ENCODE results near the gene ERBIN. TPM values are rescaled to one million over a fixed set of nuclear protein-coding genes. Genes with fewer than 3 reads are reported as not detected.
A peak's percentile ranks its signal among the peaks of the same experiment; 100 is the strongest.
"Not testable (repeated sequence)": the region's sequence is repeated elsewhere in the genome, so short reads cannot be mapped to it uniquely, and the experiment has no call there.

The ERBIN gene
- 100 to 1,000 TPM in 4 of 5 experiments, 10 to 100 TPM in 1; 55.0 to 125 (median 113) TPM for total RNA-seq
- polyA plus RNA-seq: 10 to 100 TPM; 45.1 to 60.5 TPM
- total RNA-seq: 348 reads per million, percentile 97 among the genes with 10 or more reads in this experiment

- Histone ChIP-seq H3K4me3 (ENCODE audit: low read length) (peak within 1 kb of the TSS; percentile 81), H3K4me1 (ENCODE audit: control insufficient read depth in 2 of 2, insufficient read depth in 2 of 2, low read length in 2 of 2) (peaks cover 19 to 21% of the 10 kb centered on the region in 2 donors), H3K27me3 (ENCODE audit: control insufficient read depth in 2 of 2, insufficient read depth in 2 of 2, low read length in 2 of 2) (no peaks in the 10 kb centered on the region), H3K36me3 (ENCODE audit: control insufficient read depth in 2 of 3, insufficient read depth in 3 of 3, low read length in 3 of 3) (peaks cover 0 to 8% (median 0%) of the 10 kb centered on the region in 3 experiments), H3K9me3 (ENCODE audit: control insufficient read depth in 2 of 3, low read length in 3 of 3) (no peaks in the 10 kb centered on the region), H3K27ac (ENCODE audit: low read depth, low read length) (peak within 1 kb of the TSS; percentile 96)
- Mint-ChIP-seq H3K4me3 (peak within 1 kb of the TSS; percentile 89 to 99 (median 97)), H3K27ac (peak within 1 kb of the TSS; percentile 81 to 97 (median 95)), H3K9me3 (no peaks in the 10 kb centered on the region), H3K36me3 (peaks cover 0 to 13% (median 11%) of the 10 kb centered on the region in 5 donors), H3K27me3 (peaks cover 0 to 29% (median 0%) of the 10 kb centered on the region in 5 donors), H3K4me1 (peaks cover 34 to 49% (median 46%) of the 10 kb centered on the region in 7 donors)
- ATAC-seq (peak; percentile 23), DNase-seq (peak; percentile 49 to 73 (median 67))
- intact Hi-C loops (cut with micrococcal nuclease): loop anchor here (1.0 to 10.0 kb wide), 15 partner anchors 46 to 1159 kb away; partner anchors contain the start of genes CENPK (in 2 of the 2), PPWD1 (in 2 of the 2), CWC27 (in 1 of the 2) and SREK1IP1 (in 1 of the 2)
- ChIA-PET POLR2A (interaction anchor here (0.6 to 3.4 kb wide), 19 partner anchors 25 to 363 kb away, joined by 3 to 40 read pairs (median 5); partner anchors contain the start of genes CENPK, NLN, PPWD1 and SGTB), CTCF (interaction anchor here (0.9 to 1.5 kb wide), 2 partner anchors 9 to 206 kb away, joined by 3 read pairs; no protein-coding TSS in a partner anchor)
Observed at GRCh38 chr5:65926276-65926783, at the start of gene ERBIN. Gene ERBIN, plus strand, starts transcription at chr5:65926575. Its CDS starts 66,144 bp downstream, at chr5:65992719.

- H3K27me3 Mint-ChIP-seq: no peaks in the 10 kb centered on the region
- Histone ChIP-seq H3K27ac (ENCODE audit: low read depth, low read length) (no peak overlapping the region), H3K27me3 (ENCODE audit: control insufficient read depth in 2 of 2, insufficient read depth in 2 of 2, low read length in 2 of 2) (no peaks in the 10 kb centered on the region), H3K4me1 (ENCODE audit: control insufficient read depth in 2 of 2, insufficient read depth in 2 of 2, low read length in 2 of 2) (no peaks in the 10 kb centered on the region), H3K9me3 (ENCODE audit: control insufficient read depth in 2 of 3, low read length in 3 of 3) (no peaks in the 10 kb centered on the region), H3K36me3 (ENCODE audit: control insufficient read depth in 2 of 3, insufficient read depth in 3 of 3, low read length in 3 of 3) (no peaks in the 10 kb centered on the region), H3K4me3 (ENCODE audit: low read length) (no peak overlapping the region)
- peaks cover 2 to 17% (median 6%) of the 10 kb centered on the region in 11 donors for H3K9me3 Mint-ChIP-seq
- ATAC-seq: no peak
- peaks cover 4 to 11% (median 9%) of the 10 kb centered on the region in 5 donors for H3K36me3 Mint-ChIP-seq
- intact Hi-C loops (cut with micrococcal nuclease): loop anchor here in 1 of 2 donors (5.0 kb wide), 1 partner anchor 35 kb away; no protein-coding TSS in a partner anchor
- H3K4me3 Mint-ChIP-seq: no peak overlapping the region
- peaks cover 0 to 7% (median 0%) of the 10 kb centered on the region in 7 donors for H3K4me1 Mint-ChIP-seq
- DNase-seq: no peak
- CTCF ChIA-PET: no interaction called here
- POLR2A ChIA-PET: no interaction called here
- H3K27ac Mint-ChIP-seq: peak overlapping the region in 1 of 9 donors; percentile 23
Observed at GRCh38 chr5:65876970-65877369, 49.4 kb upstream of the ERBIN start.

- ATAC-seq; H3K36me3 ChIP-seq (ENCODE audit: control insufficient read depth in 2 of 3, insufficient read depth in 3 of 3, low read length in 3 of 3); H3K4me3 Mint-ChIP-seq; H3K4me3 ChIP-seq (ENCODE audit: low read length); H3K4me1 Mint-ChIP-seq; H3K27me3 ChIP-seq (ENCODE audit: control insufficient read depth in 2 of 2, insufficient read depth in 2 of 2, low read length in 2 of 2); H3K9me3 ChIP-seq (ENCODE audit: control insufficient read depth in 2 of 3, low read length in 3 of 3); CTCF ChIA-PET; DNase-seq; H3K27me3 Mint-ChIP-seq; H3K4me1 ChIP-seq (ENCODE audit: control insufficient read depth in 2 of 2, insufficient read depth in 2 of 2, low read length in 2 of 2); POLR2A ChIA-PET; H3K27ac ChIP-seq (ENCODE audit: low read depth, low read length): not testable (repeated sequence)
- peaks cover 2 to 16% (median 6%) of the 10 kb centered on the region in 11 donors for H3K9me3 Mint-ChIP-seq
- peak overlapping the region in 1 of 9 donors; percentile 31 for H3K27ac Mint-ChIP-seq
- intact Hi-C loops (cut with micrococcal nuclease): loop anchor here in 1 of 2 donors (5.0 kb wide), 1 partner anchor 33 kb away; no protein-coding TSS in a partner anchor
- peaks cover 4 to 11% (median 9%) of the 10 kb centered on the region in 5 donors for H3K36me3 Mint-ChIP-seq
Observed at GRCh38 chr5:65879668-65880256, 46.6 kb upstream of the ERBIN start.

- Histone ChIP-seq H3K36me3 (ENCODE audit: control insufficient read depth in 2 of 3, insufficient read depth in 3 of 3, low read length in 3 of 3) (no peaks in the 10 kb centered on the region), H3K27me3 (ENCODE audit: control insufficient read depth in 2 of 2, insufficient read depth in 2 of 2, low read length in 2 of 2) (no peaks in the 10 kb centered on the region), H3K4me3 (ENCODE audit: low read length) (no peak overlapping the region), H3K27ac (ENCODE audit: low read depth, low read length) (no peak overlapping the region), H3K4me1 (ENCODE audit: control insufficient read depth in 2 of 2, insufficient read depth in 2 of 2, low read length in 2 of 2) (no peaks in the 10 kb centered on the region), H3K9me3 (ENCODE audit: control insufficient read depth in 2 of 3, low read length in 3 of 3) (no peaks in the 10 kb centered on the region)
- DNase-seq (no peak), ATAC-seq (no peak)
- H3K27me3 Mint-ChIP-seq: peaks cover 0 to 2% (median 0%) of the 10 kb centered on the region in 5 donors
- H3K4me1 Mint-ChIP-seq: peaks cover 0 to 7% (median 0%) of the 10 kb centered on the region in 7 donors
- CTCF ChIA-PET: no interaction called here
- no peak overlapping the region for H3K27ac Mint-ChIP-seq
- H3K4me3 Mint-ChIP-seq: no peak overlapping the region
- POLR2A ChIA-PET: no interaction called here
- H3K9me3 Mint-ChIP-seq: peaks cover 2 to 16% (median 6%) of the 10 kb centered on the region in 11 donors
- intact Hi-C loops (cut with micrococcal nuclease): no loop called here
- H3K36me3 Mint-ChIP-seq: peaks cover 4 to 11% (median 9%) of the 10 kb centered on the region in 5 donors
Observed at GRCh38 chr5:65880496-65881072, 45.8 kb upstream of the ERBIN start.

- Mint-ChIP-seq H3K9me3 (peaks cover 0 to 12% (median 4%) of the 10 kb centered on the region in 11 donors), H3K4me1 (peaks cover 0 to 4% (median 0%) of the 10 kb centered on the region in 7 donors), H3K27me3 (peaks cover 0 to 6% (median 0%) of the 10 kb centered on the region in 5 donors), H3K4me3 (no peak overlapping the region), H3K36me3 (peaks cover 2 to 7% (median 5%) of the 10 kb centered on the region in 5 donors), H3K27ac (no peak overlapping the region)
- ATAC-seq (no peak), DNase-seq (no peak)
- H3K36me3 ChIP-seq (ENCODE audit: control insufficient read depth in 2 of 3, insufficient read depth in 3 of 3, low read length in 3 of 3): no peaks in the 10 kb centered on the region
- no peaks in the 10 kb centered on the region for H3K27me3 ChIP-seq (ENCODE audit: control insufficient read depth in 2 of 2, insufficient read depth in 2 of 2, low read length in 2 of 2)
- no peaks in the 10 kb centered on the region for H3K9me3 ChIP-seq (ENCODE audit: control insufficient read depth in 2 of 3, low read length in 3 of 3)
- POLR2A ChIA-PET: no interaction called here
- H3K27ac ChIP-seq (ENCODE audit: low read depth, low read length): no peak overlapping the region
- CTCF ChIA-PET: no interaction called here
- H3K4me3 ChIP-seq (ENCODE audit: low read length): no peak overlapping the region
- no peaks in the 10 kb centered on the region for H3K4me1 ChIP-seq (ENCODE audit: control insufficient read depth in 2 of 2, insufficient read depth in 2 of 2, low read length in 2 of 2)
- intact Hi-C loops (cut with micrococcal nuclease): no loop called here
Observed at GRCh38 chr5:65882278-65882677, 44.1 kb upstream of the ERBIN start.

GRCh38 chr5:65883461-65883860, 42.9 kb upstream of the ERBIN start:
- Mint-ChIP-seq H3K4me3 (no peak overlapping the region), H3K27ac (peak overlapping the region in 1 of 9 donors; percentile 83), H3K36me3 (peaks cover 0 to 2% (median 1%) of the 10 kb centered on the region in 5 donors), H3K27me3 (peaks cover 0 to 9% (median 0%) of the 10 kb centered on the region in 5 donors), H3K9me3 (peaks cover 0 to 2% (median 1%) of the 10 kb centered on the region in 11 donors), H3K4me1 (peaks cover 0 to 4% (median 0%) of the 10 kb centered on the region in 7 donors)
- intact Hi-C loops (cut with micrococcal nuclease): no loop called here
- H3K36me3 ChIP-seq (ENCODE audit: control insufficient read depth in 2 of 3, insufficient read depth in 3 of 3, low read length in 3 of 3): no peaks in the 10 kb centered on the region
- DNase-seq: no peak
- H3K4me3 ChIP-seq (ENCODE audit: low read length): no peak overlapping the region
- H3K27ac ChIP-seq (ENCODE audit: low read depth, low read length): no peak overlapping the region
- no peak for ATAC-seq
- no peaks in the 10 kb centered on the region for H3K9me3 ChIP-seq (ENCODE audit: control insufficient read depth in 2 of 3, low read length in 3 of 3)
- no peaks in the 10 kb centered on the region for H3K27me3 ChIP-seq (ENCODE audit: control insufficient read depth in 2 of 2, insufficient read depth in 2 of 2, low read length in 2 of 2)
- no peaks in the 10 kb centered on the region for H3K4me1 ChIP-seq (ENCODE audit: control insufficient read depth in 2 of 2, insufficient read depth in 2 of 2, low read length in 2 of 2)
- ChIA-PET CTCF (no interaction called here), POLR2A (no interaction called here)

All from naive thymus-derived CD4-positive, alpha-beta T cell (primary cell).